GM21576 (cell line): ENCODE data around the gene OR5H2.
"Not testable (repeated sequence)": the region's sequence is repeated elsewhere in the genome, so short reads cannot be mapped to it uniquely, and the experiment has no call there.

ENCODE experiments used
- ATAC-seq: cut with Tn5 transposase; IDR thresholded peaks from one replicate; pipeline ENCODE4 v1.9.1; 2021; ENCODE audit warnings: mild to moderate bottlenecking, moderate library complexity; ENCODE audit not compliant: unreplicated experiment

OR5H2 gene

DNA sequence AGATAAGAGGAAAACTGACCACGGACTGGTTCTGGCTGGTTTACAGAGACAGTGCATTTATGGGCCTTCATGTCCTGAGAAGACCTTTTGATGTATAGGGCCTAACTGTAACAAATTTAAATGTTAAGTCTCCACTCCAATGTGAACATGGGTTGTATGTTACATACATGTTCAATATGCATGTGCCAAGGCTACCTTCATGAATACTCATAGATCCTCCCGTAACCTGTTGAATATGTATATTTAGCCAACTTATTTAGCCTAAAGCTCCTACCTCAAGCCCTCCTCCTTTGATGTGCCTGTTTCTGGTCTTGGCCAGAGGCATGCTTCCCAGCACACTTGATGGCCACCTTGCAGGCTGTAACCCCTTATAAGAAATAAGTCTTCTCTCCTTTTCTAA lies at the start of gene OR5H2:
Gene OR5H2, plus strand, starts transcription at position 301 of the 400 bp plus-strand sequence. CDS start 398 bp downstream, outside the sequence.
- no peak for ATAC-seq

DNA sequence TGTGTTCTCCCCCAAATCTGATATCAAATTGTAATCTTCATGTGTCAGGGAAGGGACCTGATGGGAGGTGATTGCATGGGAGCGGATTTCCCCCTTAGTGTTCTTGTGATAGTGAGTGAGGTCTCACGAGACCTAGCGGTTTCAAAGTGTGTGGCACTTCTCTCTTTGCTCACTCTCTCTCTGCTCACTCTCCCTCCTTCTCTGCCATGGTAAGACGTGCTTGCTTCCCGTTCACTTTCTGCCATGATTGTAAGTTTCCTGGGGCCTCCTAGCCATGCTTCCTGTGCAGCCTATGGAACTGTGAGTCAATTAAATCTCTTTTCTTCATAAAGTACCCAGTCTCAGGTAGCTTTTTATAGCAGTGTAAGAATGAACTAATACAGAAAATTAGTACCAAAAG lies 48.8 kb upstream of the OR5H2 start:
- ATAC-seq: no peak

DNA sequence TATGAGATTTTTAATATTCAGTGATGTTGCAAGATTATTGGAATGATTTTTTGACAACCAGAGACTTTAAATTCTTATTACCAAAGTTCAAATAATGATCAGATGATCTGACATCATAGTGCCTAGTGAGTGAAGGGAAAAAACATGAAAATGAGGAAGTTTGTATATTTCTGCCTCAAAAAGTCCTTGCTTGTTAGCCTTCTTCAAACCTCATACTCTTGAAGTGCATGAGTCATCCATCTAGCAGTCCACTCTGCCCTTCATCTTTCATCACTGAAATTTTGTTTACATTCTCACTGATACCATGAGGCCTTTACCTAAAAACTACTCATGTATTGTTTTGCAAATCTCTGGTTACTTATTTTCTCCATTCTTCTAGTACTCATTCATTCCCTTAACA lies 42.2 kb upstream of the OR5H2 start:
- no peak for ATAC-seq

DNA sequence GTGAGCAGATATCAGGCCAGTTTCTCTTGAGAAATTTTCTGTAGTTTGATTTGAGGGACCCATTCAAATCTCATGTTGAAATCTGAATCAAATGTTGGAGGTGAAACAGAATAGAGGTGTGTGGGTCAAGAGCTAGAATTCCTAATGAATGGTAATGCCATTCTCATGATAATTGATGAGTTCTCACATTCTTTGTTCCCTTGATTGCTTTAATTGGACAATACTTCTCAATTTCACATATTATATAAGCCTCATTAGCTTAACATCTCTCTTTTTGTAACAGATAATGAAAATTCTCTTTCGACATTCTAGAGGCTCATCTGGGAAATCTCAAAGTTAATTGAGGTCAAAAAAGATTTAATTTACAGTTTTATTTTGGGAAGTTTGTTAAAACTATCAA lies 40.1 kb upstream of the OR5H2 start:
- no peak for ATAC-seq

DNA sequence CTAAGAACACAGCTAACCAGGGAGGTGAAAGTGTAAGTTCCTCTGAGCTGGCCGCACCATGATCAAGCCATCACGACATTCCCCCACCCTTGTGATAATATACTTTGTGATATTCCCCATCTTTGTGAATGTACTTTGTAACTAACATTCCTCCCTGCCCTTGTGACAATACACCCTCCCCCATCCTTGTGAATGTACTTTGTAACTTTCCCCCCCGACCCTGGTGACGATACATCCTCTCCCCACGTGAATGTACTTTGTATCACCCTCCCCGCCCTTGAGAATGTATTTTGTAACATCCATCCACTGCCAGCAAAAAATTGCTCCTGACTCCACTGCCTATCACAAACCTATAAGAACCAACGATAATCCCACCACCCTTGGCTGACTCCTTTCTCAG lies 38.5 kb upstream of the OR5H2 start:
- no peak for ATAC-seq

DNA sequence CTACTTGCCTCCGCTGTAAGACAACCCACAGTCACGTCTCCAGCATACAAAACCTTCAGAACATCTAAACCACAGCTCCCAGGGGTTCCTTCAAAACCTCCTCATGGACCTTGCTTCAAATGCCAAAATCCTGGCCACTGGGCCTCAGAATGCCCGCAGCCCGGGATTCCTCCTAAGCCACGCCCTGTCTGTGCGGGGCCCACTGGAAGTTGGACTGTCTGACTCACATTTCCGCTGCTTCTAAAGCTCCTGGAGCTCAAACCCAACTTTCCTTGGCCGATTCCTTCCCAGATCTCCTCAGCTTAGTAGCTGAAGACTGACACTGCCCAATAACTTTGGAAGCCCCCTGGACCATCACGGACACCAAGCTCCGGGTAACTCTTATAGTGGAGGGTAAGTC lies 36.2 kb upstream of the OR5H2 start:
- no peak for ATAC-seq

DNA sequence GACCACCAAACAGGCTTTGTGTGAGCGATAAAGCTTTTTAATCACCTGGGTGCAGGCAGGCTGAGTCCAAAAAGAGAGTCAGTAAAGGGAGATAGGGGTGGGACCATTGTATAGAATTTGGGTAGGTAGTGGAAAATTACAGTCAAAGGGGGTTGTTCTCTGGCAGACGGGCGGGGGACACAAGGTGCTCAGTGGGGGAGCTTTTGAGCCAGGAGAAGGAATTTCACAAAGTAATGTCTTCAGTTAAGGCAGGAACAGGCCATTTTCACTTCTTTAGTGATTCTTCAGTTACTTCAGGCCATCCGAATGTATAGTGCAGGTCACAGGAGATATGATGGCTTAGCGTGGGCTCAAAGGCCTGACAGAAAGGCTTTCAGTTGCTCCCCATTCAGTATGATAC lies 26.3 kb upstream of the OR5H2 start:
- not testable (repeated sequence) for ATAC-seq

DNA sequence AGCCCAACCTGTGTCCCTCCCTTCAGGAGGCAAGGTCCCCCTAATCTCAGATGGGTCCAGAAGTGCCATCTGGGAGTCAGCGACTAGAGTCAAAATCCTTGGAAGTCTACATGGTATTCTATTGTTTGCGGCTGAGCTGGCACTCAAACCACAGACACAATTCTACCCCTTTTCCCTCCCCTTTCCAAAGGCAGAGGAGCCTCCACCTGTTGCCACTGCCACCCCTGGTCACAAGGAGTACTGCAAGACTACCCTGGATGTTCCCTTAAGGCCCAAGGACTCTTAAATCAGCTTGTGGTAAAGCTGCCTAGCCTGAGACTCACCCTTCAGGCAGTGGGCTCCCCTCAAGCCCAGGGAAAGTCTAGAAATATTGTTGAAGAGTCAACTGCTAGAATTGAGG lies 22.6 kb upstream of the OR5H2 start:
- ATAC-seq: peak; percentile 80

DNA sequence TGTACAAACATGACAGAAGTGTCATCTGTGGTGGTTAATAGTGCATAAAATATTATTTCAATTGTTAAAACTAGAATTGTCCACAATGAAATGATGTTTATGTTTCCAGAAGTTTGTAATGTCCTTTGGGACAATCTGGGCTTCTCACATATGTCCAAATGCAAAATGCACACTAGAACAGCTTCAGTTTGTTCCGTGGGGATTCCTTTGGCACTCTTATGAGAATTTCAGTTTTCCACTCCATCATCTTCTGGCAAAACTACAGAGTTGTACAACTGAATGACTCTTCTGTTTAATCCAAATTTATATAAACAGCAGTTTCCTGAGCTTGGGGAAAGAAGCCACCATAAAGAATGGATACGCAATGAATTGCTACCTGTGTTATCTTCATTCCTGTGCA lies 20.3 kb upstream of the OR5H2 start:
- ATAC-seq: no peak

DNA sequence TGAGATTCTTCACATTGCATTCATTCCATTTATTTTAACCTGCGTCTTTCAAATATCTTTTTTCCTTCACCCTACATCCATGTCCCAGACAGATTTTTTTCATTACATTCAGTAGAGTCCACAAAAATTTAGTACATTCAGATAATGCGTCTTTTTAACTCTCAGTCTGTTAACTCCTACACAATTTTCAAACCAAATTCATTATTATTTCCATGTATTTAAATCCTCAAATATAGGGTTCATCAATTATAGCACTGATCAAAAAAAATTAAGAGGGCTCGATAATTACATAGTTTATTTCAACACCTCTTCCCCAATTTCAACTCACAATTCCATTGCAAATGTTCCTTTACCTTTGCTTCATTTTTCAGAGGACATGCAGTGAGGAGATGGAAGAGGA lies 18.4 kb upstream of the OR5H2 start, which contains the start of gene OR5H6:
Gene OR5H6, plus strand, starts transcription at position 301 of the 400 bp plus-strand sequence. Its CDS starts 89 bp downstream, at position 390.
- ATAC-seq: no peak

DNA sequence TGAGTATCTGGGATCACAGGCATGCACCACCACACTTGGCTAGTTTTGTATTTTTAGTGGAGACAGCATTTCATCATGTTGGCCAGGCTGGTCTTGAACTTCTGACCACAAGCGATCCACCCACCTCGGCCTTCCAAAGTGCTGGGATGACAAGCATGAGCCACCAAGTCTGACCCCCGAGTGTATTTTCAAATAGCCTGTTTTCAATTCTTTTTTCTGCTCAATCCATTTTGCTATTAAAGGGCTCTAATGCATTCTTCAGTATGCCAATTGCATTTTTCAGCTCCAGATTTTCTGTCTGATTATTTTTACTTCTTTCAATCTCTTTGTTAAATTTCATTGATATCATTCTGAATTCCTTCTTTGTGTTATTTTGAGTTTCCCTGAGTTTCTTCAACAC lies 12.5 kb upstream of the OR5H2 start:
- ATAC-seq: no peak

DNA sequence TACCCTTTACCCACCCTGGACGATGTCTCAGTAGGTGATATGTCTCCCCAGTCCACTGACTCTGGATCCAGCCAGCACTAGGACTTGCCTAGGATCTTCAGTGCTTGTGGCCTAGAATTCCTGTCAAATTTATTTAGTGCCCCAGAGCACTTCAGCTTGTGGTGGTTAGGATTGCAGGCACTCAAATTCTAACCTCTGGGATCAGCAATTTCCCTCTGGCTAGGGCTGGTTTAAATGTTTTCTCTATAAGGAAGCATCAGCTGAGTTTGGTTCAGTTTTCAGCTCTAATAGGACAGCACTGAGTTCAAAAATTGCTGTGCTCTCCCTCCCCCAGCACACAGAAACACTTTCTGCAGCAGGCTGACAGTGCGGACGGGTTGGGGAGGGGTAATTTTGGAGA lies 10.2 kb upstream of the OR5H2 start:
- ATAC-seq: no peak

DNA sequence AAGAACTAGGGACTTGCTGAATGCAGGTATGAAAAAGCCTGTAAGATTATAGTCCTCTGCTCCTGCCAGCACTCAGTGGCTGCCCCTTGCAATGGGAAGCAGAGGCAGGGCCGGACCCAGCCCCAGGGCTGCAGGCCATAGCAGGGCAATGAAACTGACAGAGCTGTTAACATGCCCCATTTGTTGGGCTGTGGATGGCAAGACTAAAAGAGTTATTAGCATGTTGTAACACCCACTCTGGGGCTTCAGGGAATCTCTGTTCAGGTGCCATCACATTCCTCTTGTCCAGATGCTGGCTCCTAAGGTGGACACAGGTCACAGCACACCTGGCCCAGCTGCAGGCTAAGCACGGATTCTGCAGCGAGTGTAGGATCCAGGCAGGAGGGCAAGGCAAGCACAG lies 7.4 kb upstream of the OR5H2 start:
- ATAC-seq: no peak

DNA sequence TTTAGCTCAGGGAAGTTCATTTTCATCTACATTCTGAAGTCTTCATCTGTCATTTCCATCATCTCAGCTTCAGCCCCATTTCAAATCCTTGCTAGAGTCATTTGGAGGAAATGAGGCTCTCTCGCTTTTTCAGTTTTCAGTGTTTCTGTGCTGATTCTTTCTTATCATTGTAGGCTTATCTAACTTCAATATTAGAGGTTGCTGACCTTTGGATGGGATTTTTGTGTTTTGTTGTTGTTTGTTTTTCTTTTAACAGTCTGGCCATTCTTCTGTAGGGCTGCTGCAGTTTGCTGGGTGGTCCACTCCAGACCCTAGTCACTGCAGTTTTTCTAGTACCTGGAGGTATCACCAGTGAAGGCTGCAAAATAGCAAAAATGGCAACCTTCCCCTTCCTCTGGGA lies 8.6 kb downstream of the OR5H2 start:
- ATAC-seq: no peak

DNA sequence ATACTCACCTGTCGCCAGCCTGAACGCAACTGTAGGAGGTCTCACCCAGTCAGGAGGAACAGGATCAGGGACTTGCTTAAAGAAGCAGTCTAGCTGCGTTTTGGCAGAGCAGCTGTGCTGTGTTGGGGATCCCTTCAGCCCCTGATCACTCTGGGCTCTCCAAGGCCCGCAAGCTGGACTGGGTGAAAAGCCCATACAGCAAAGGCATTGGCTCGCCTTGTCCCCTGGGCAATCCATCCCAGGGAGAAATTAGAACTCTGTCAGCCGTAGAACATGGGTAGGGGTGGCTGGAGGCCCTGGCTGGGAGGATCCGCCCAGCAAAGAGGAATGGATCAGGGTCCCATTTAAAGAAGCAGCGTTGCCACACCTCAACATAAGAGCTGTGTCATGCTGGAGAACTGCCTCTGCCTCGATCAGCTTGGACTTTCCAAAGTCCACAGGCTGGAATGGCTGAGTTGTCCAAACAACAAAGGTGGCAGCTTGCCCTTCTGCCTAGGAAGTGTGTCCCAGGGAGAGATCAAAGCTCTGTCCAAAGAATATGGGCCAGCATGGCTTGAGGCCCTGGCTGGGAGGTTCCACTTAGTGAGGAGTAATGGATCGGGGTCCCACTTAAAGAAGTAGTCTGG lies 9.1 kb downstream of the OR5H2 start:
- no peak for ATAC-seq

DNA sequence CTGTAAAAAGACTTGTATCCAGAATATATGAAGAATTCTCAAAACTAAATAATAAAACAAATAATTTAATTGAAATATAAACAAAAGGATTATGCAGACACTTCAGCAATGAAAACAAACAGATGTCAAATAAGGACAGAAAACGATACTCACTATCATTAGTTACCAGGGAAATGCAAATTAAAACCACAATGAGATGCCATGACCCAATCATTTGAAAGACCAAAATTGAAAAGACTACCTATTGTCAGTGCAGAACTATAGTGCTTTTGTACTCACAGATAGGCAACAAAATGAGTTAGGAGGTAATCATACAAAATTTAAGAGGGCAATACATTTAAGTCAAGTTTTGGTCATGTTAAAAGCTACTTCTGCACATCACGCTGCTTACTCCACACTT lies 39.8 kb downstream of the OR5H2 start:
- no peak for ATAC-seq

DNA sequence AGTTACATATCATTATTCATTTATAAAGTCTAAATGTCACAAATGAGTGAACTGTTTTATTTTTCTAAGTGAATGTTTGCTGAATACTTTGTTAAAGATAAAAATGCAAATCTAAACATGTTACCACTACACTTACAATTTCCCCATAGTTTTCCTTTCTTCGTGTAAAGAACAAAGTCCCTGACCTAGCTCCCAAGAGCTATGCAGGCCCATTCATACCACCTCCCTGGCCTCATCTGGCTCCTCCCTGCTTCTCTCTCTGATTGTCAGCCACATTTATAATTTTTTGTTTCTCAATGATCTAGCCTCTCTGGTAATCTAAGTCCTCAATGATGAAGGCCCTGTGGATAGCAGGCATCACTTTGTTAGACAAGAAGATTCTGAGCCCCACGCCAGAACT lies 40.4 kb downstream of the OR5H2 start:
- no peak for ATAC-seq

DNA sequence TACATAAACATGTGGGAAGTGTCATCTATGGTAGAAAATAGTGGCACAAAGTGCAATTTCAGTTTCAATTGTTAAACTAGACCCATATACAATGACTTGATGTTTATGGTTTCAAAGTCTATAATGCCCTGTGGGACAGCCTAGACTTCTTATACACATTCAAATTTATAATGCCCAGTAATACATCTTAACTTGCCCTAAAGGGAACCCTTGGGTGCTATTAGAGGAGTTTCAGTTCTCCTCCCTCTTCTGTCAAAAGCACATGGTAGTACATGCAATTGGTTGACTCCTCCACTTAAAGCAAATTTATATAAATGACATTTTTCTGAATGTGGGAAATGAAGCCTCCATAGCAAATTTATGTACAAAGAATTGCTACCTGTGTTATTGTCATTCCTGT lies 41.1 kb downstream of the OR5H2 start:
- ATAC-seq: no peak

DNA sequence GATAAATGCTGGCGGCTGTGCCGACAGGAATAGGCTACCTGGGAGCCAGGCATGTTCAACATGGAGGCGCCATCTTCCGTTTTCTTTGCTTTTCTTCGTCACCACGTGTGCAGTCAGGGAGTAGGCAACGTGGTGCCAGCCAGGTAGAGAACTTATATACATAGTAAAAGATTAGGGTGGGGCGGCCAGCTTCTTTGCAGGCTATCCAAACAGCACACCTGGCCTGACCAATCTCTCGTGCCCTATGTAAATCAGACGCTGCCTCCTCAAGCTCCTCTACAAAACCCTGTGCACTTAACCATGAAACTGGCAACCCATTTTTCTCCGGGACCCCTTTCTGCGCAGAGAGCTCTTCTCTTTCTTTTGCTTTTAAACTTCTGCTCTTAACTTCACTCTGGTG lies 42.8 kb downstream of the OR5H2 start:
- ATAC-seq: no peak

DNA sequence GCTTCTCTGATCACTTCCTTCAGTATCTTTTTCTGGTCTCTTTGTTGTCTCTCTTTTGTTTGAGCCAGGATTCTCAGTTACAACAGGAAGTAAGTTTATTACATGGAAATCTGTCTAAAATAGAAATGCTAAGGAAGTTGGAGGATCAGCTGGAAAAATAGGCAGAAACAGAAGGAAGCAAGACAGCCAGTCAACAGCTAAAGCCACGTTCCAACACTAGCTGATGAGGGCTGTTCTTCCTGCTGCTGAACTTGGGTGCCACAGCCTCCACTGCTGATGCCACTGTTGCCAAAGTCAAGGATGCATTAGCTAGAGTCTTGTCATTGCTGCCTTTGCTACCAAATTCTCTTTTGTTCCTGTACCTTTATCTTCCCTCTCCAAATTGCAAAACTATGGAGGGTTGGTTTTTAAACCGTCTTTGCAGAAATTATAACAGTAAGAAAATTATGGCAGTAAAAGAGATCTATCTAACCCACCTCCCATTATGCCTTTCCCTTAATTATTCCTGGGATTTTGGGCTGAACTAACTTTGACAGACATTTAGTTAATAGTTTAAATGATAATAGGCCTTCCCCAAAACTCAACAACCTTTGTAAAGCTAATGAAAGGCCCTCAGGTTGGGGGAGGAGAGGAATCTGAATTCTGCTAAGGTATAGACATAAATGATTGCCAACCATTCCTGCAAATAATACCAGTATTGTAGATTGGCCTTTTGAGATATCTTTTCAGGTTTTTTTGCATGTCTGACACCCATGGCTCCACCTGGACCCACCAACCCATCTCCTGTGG lies 44.0 kb downstream of the OR5H2 start:
- ATAC-seq: no peak

DNA sequence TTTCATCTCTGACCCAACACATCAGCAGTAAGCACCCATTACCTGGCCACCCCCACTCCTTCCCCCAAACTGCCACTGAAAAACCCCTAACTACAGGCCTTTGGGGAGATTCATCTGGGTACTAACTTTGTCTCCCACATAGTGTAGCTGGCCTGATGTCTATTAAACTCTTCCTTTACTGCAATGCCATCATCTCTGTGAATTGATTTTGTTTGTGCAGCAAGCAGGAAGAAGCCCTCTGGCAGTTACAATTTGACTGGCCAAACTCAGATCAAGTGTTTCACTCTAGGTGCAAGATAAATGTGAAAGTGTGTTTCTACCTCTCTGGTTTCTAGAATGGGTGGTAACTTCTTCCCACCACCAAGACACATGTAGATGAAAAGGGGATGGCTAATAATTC lies 44.6 kb downstream of the OR5H2 start:
- ATAC-seq: peak; percentile 62

DNA sequence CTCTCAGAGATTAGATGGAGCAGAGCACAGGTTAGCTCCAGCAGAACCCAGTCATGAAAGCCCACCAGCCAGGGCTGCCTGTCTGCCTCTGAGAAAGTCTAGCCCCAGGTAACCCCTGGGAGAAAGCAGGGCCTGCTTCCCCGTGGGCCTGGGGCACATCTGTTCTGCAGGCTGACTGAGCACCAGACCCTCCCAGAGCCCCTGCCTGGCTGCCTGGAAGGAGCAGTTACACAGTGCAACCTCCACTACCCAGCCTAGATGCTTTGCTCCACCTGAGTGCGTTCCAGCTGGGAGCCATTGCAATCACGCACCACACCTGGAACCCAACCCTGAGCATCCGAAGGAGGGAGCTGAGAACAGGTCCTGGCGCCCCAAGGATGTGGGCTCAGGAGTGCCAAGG lies 46.6 kb downstream of the OR5H2 start:
- no peak for ATAC-seq
